ENCODE results near the gene SARDH. TPM values are rescaled to one million over a fixed set of nuclear protein-coding genes. Genes with fewer than 3 reads are reported as not detected.

The SARDH gene
- total RNA-seq, 1 donor from 2014 or later = 1.3 TPM

DNA sequence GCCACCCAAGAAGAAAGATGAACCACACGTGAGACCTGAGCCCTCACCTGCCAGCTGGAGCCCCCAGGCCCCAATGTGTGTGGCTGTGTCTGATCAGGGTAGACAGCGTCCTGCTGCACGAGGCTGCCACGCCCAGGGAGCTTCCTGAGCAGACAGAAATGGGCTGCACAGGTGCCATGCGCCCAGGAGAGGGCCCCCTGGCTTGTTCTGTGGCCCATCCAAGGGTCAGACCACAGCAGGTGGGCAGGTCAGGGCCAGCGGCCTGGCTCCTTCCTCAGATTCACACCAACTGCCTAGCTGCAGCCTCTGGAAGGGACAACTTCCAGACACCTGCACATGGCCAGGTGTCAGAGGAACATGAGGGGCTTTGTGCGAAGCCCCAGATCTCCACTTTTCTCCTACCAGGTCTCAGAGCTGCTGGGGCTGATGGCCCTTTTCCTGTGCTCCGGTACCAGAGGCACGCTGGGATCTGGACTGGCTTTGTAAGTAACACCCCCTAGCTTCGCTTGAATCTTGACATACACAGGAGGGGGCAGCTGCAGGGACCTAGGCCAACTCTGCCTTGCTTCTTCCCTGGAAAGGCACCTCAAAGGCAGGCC, 10.8 kb downstream of the SARDH start:
- DNase-seq (ENCODE audit: low spot score in 2 of 2) = peak in 1 of 2 donors; percentile 51
- no peaks in the 10 kb centered on the region for H3K27me3 ChIP-seq
- no peak overlapping the region for H3K4me3 ChIP-seq
- no peak overlapping the region for H3K27ac ChIP-seq
- no peaks in the 10 kb centered on the region for H3K4me1 ChIP-seq
- TF ChIP-seq, protein P1, sequence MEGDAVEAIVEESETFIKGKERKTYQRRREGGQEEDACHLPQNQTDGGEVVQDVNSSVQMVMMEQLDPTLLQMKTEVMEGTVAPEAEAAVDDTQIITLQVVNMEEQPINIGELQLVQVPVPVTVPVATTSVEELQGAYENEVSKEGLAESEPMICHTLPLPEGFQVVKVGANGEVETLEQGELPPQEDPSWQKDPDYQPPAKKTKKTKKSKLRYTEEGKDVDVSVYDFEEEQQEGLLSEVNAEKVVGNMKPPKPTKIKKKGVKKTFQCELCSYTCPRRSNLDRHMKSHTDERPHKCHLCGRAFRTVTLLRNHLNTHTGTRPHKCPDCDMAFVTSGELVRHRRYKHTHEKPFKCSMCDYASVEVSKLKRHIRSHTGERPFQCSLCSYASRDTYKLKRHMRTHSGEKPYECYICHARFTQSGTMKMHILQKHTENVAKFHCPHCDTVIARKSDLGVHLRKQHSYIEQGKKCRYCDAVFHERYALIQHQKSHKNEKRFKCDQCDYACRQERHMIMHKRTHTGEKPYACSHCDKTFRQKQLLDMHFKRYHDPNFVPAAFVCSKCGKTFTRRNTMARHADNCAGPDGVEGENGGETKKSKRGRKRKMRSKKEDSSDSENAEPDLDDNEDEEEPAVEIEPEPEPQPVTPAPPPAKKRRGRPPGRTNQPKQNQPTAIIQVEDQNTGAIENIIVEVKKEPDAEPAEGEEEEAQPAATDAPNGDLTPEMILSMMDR (IDR thresholded peaks at IDR 0.05) = no peak
- H3K36me3 ChIP-seq = no peaks in the 10 kb centered on the region
- intact Hi-C loops (cut with DNase I) = loop anchor here (2.0 to 5.0 kb wide), 2 partner anchors 195 to 320 kb away; no protein-coding TSS in a partner anchor
- H3K9me3 ChIP-seq = no peaks in the 10 kb centered on the region

DNA sequence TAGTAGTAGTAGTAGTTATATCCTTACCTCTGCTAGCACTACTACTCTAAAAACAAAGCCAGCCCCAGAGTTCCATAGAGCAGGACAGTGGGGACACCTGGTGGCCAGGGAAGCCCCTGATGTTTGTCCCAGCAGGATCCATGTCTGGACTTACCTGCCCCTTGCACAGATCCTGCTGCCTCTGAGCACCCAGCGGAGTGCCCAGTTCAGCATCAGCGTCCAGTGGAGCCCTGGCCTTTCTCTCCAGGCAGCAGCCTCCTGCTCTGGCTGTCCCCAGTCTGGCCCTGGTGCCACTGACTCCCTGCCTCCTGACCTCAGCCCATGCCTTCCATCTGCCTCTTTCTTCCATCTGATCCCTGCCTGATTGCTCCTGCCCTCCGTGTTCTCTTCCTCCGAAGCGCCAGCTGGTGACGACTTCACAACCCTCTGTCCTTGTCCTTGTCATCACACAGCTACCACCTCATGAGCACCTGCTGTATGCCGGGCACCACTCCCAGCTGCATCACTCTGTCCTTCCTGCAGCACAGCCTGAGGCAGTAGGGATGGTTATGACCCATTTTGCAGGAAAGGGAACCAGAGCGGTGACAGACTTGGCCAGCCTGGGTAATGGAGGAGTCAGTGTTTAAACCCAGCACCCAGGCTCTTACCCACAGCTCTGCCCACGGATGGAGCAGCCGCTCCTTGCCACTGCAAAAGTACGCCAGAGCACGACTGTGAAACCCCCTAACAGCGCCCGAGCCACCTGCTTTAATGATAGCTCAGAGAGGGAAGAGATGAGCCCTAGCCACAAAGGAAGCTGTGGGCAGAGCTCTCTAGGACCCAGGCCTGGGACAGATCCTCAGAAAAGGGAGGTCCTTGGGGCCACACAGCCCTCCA, 11.5 kb downstream of the SARDH start:
- Histone ChIP-seq H3K4me1 (no peaks in the 10 kb centered on the region), H3K27ac (no peak overlapping the region), H3K36me3 (no peaks in the 10 kb centered on the region), H3K4me3 (no peak overlapping the region), H3K9me3 (no peaks in the 10 kb centered on the region), H3K27me3 (no peaks in the 10 kb centered on the region)
- TF ChIP-seq, protein P1 (IDR thresholded peaks at IDR 0.05) = peak; percentile 4 to 39 (median 10)
- peak in 1 of 2 donors; percentile 58 for DNase-seq (ENCODE audit: low spot score in 2 of 2)
- intact Hi-C loops (cut with DNase I) = loop anchor here (2.0 to 5.0 kb wide), 2 partner anchors 194 to 319 kb away; no protein-coding TSS in a partner anchor

DNA sequence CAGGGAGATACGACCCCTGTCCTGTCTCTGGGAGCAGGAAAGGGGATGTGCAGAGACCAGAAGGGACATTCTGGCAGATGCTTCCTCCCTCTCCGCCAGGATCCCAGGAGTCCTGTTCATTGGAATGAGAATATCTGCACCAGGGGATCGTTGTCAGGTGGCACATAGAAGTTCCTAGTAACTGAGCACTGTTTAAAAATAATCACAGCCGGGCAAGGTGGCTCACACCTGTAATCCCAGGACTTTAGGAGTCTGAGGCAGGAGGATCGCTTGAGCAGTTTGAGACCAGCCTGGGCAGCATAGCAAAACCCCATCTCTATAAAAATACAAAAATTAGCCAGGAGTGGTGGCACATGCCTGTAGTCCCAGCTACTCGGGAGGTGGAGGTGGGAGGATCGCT, 12.3 kb downstream of the SARDH start:
- no peaks in the 10 kb centered on the region for H3K4me1 ChIP-seq
- peak in 1 of 2 donors; percentile 19 for DNase-seq (ENCODE audit: low spot score in 2 of 2)
- no peak overlapping the region for H3K4me3 ChIP-seq
- no peaks in the 10 kb centered on the region for H3K36me3 ChIP-seq
- TF ChIP-seq, protein P1 (IDR thresholded peaks at IDR 0.05) = no peak
- H3K27me3 ChIP-seq = no peaks in the 10 kb centered on the region
- no peaks in the 10 kb centered on the region for H3K9me3 ChIP-seq
- no peak overlapping the region for H3K27ac ChIP-seq
- intact Hi-C loops (cut with DNase I) = loop anchor here (2.0 to 5.0 kb wide), 2 partner anchors 193 to 319 kb away; no protein-coding TSS in a partner anchor

DNA sequence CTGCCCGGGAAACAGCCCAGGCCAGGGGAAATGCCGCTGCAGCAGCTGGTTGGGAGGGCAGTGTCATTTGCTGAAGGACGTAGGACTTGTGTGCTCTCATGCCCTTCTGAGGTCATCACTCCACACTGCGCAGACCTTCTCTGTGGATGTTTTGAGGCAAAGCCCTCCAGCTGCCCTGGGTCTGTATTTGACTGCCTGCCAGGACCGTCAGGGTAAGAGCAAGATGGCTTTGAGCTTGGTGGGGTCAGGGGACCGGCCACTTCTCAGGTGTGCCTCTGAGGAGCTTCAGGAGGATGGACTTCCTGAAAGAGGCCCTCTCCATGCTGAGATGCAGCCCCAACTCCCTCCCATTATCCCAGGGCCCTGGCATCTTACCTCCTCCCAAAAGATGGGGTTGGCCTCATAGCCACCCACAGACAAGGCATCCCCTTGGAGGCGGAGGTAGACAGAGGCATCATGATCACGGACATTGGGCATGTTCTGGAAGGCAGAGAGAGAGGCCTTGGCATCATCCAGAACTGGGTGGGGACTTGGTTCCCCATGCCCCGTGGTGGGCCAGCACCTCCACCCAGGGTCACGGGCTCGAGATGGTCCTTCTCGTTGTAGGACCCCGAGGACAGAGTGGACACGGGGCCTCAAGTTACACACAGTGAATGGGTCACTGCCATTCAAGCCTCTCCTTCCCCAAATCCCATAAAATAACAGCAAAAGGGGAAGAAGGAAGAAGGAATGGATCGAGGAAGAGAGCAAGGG, 19.4 kb downstream of the SARDH start:
- DNase-seq (ENCODE audit: low spot score in 2 of 2) = peak in 1 of 2 donors; percentile 35
- intact Hi-C loops (cut with DNase I) = no loop called here
- TF ChIP-seq, protein P1 (IDR thresholded peaks at IDR 0.05) = no peak

More for the DNA sequence above, 19.4 kb downstream of the SARDH start:
- Histone ChIP-seq H3K27ac (no peak overlapping the region), H3K9me3 (no peaks in the 10 kb centered on the region), H3K27me3 (no peaks in the 10 kb centered on the region), H3K4me3 (no peak overlapping the region), H3K4me1 (no peaks in the 10 kb centered on the region), H3K36me3 (no peaks in the 10 kb centered on the region)

All from ascending aorta (tissue), 2 donors.